Common myeloid progenitor, CD34-positive (primary cell): ENCODE data around the gene LRRC8D.

Experiments
- CTCF ChIA-PET: fragments of 350-600 bp; sonication (Branson Sonifier 250); formaldehyde crosslinking; loops from one replicate; lab custom pipeline; 2021; ENCODE audit warnings: antibody characterized with exemption; lab: Charles Lee
- POLR2A ChIA-PET: fragments of 350-600 bp; sonication (Branson Sonifier 250); formaldehyde crosslinking; loops from one replicate; lab custom pipeline; 2021; ENCODE audit warnings: antibody characterized with exemption; lab: Charles Lee
- DNase-seq, 3 donors: peaks; one replicate each; pipeline versions ENCODE4 v3.0.0 to v3.0.0-alpha.2; 2013
- H3K27ac ChIP-seq, 2 experiments: 1 replicate in 1 of 2; 2 replicates in 1 of 2; pipeline ENCODE4 v1.7.0; 2013; ENCODE audit warnings: inconsistent platforms in 2 of 2, low read length in 2 of 2, mild to moderate bottlenecking in 2 of 2, low read depth in 1 of 2, moderate library complexity in 1 of 2; ENCODE audit not compliant: severe bottlenecking in 2 of 2, insufficient read depth in 1 of 2, poor library complexity in 1 of 2
- H3K27me3 ChIP-seq, 5 experiments: replicated peaks in 2 of 5; 1 replicate in 3 of 5; 2 replicates in 2 of 5; pipeline versions ENCODE4 v1.6.1 to v1.7.0; 2013; ENCODE audit warnings: low read length in 4 of 5, mild to moderate bottlenecking in 2 of 5, moderate library complexity in 2 of 5, inconsistent platforms in 1 of 5; ENCODE audit not compliant: insufficient read depth in 5 of 5, control insufficient read depth in 4 of 5
- H3K36me3 ChIP-seq, 4 experiments: 1 replicate in 2 of 4; 2 replicates in 2 of 4; pipeline versions ENCODE4 v1.6.1 to v1.7.0; 2013; ENCODE audit warnings: low read length in 3 of 4, control low read depth in 1 of 4, mild to moderate bottlenecking in 1 of 4; ENCODE audit not compliant: control insufficient read depth in 4 of 4, insufficient read depth in 4 of 4
- H3K4me1 ChIP-seq, 4 experiments: 1 replicate in 3 of 4; 2 replicates in 1 of 4; pipeline versions ENCODE4 v1.6.1 to v1.7.1; 2013; ENCODE audit warnings: low read length in 3 of 4, mild to moderate bottlenecking in 3 of 4, control low read depth in 1 of 4, inconsistent platforms in 1 of 4, moderate library complexity in 1 of 4; ENCODE audit not compliant: control insufficient read depth in 4 of 4, insufficient read depth in 4 of 4; ENCODE audit errors: control extremely low read depth in 1 of 4
- H3K4me3 ChIP-seq, 7 experiments: 1 replicate in 4 of 7; 2 replicates in 3 of 7; pipeline versions ENCODE4 v1.5.1 to v1.7.0; 2013; ENCODE audit warnings: mild to moderate bottlenecking in 7 of 7, low read length in 6 of 7, moderate library complexity in 6 of 7, inconsistent platforms in 2 of 7, low read depth in 2 of 7, control low read depth in 1 of 7; ENCODE audit not compliant: insufficient read depth in 4 of 7, control insufficient read depth in 1 of 7; ENCODE audit errors: extremely low read depth in 1 of 7
- H3K9me3 ChIP-seq, 5 experiments: 1 replicate in 4 of 5; 2 replicates in 1 of 5; pipeline versions ENCODE4 v1.6.1 to v1.7.1; 2013; ENCODE audit warnings: low read length in 4 of 5, mild to moderate bottlenecking in 2 of 5, inconsistent platforms in 1 of 5, low read depth in 1 of 5, moderate library complexity in 1 of 5; ENCODE audit not compliant: control insufficient read depth in 4 of 5, insufficient read depth in 2 of 5; ENCODE audit errors: control extremely low read depth in 1 of 5
- WGBS: methylation state at CpG from one replicate; pipeline ENCODE4 v1.1.5; 2013; ENCODE audit not compliant: insufficient coverage; 5-methylcytosine and 5-hydroxymethylcytosine counted together

The LRRC8D gene

DNA sequence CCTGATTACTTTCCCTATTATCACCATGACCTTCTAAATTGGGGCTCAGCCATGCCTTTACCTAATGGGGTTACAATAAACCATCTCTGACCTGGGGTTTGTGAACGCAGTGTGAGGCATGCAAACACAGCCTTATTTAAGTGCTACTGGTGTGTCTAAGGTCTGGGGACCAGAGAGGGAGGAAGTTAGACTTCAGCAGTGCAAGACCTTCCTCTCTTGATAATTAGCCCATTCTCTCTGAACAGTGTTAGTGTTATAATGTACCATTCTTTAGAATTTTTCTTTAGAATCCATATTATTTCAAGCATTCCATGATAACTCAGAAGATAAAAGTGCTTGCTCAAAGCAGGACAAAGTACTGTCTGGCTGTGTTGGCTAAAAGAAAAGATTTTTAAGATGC lies 10.5 kb upstream of the LRRC8D start:
- ChIA-PET POLR2A (no interaction called here), CTCF (interaction anchor here (1.2 to 2.9 kb wide), 5 partner anchors 9 to 170 kb away, joined by 3 to 14 read pairs (median 7); partner anchors contain the start of gene LRRC8D)
- Histone ChIP-seq H3K27ac (no peak overlapping the region), H3K9me3 (no peaks in the 10 kb centered on the region), H3K27me3 (no peaks in the 10 kb centered on the region), H3K4me3 (no peak overlapping the region), H3K36me3 (no peaks in the 10 kb centered on the region), H3K4me1 (peaks cover 0 to 27% (median 6%) of the 10 kb centered on the region in 4 experiments)
- no CpG with 5 or more reads among the region's 1 CpG for WGBS
- no peak for DNase-seq

DNA sequence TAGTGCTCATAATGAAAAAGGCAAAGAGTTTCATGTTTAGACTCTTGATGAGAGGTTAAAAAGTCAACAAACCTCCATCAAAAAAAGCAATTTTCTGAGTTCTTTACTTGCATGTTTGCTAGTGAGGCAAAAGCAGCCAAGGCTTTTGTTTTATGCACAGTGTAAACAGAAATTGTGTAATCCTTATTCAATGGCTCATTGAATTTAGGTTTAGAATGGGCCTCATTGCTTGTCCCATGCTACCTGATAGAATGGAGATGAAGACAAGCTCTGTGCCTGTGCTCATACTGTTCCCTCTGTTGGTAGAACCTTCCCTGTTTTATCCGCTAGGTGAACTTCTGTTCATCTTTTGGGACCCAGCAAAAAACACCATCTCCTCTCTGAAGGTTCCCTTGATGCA lies 10.0 kb upstream of the LRRC8D start:
- 100% methylated on average over 1 of the region's 1 CpG for WGBS

DNA sequence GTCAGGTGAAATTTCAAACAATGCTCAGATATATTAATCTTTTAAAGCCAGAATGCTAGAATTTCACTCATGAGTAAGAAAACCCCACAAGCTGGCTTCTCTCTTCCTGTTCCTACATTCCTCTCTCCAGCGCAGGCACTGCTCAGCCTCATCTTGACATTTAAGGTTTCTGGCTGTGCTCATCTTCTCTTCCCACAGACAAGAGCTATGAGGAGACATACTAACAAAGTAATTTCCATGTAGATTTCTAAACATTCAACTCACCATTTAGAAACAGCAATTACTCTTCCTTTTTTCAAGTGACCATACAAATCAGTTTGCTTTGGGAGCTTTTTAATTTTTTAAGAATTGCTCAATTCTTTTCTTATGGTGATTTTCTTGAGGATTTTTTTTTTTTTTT lies 7.8 kb upstream of the LRRC8D start:
- no peak overlapping the region for H3K27ac ChIP-seq
- WGBS: 50% methylated on average over 1 of the region's 1 CpG
- H3K4me1 ChIP-seq: peaks cover 0 to 34% (median 9%) of the 10 kb centered on the region in 4 experiments
- no peaks in the 10 kb centered on the region for H3K36me3 ChIP-seq
- ChIA-PET POLR2A (no interaction called here), CTCF (interaction anchor here (1.0 to 3.0 kb wide), 6 partner anchors 9 to 176 kb away, joined by 3 to 8 read pairs (median 4); no protein-coding TSS in a partner anchor)
- no peaks in the 10 kb centered on the region for H3K9me3 ChIP-seq
- H3K27me3 ChIP-seq: no peaks in the 10 kb centered on the region
- no peak overlapping the region for H3K4me3 ChIP-seq
- DNase-seq: peak in 1 of 3 donors; percentile 16

More for the DNA sequence above, 10.0 kb upstream of the LRRC8D start:
- Histone ChIP-seq H3K4me3 (no peak overlapping the region), H3K36me3 (no peaks in the 10 kb centered on the region), H3K27me3 (no peaks in the 10 kb centered on the region), H3K4me1 (peaks cover 0 to 31% (median 9%) of the 10 kb centered on the region in 4 experiments), H3K9me3 (no peaks in the 10 kb centered on the region), H3K27ac (no peak overlapping the region)
- no peak for DNase-seq
- CTCF ChIA-PET: interaction anchor here (2.4 to 3.0 kb wide), 3 partner anchors 12 to 30 kb away, joined by 7 to 9 read pairs (median 8); no protein-coding TSS in a partner anchor
- POLR2A ChIA-PET: no interaction called here

GRCh38 chr1:89815040-89815439 lies 5.8 kb upstream of the LRRC8D start:
- CTCF ChIA-PET: interaction anchor here (0.9 to 1.3 kb wide), 2 partner anchors 34 to 94 kb away, joined by 3 read pairs; no protein-coding TSS in a partner anchor
- no peak overlapping the region for H3K27ac ChIP-seq
- H3K36me3 ChIP-seq: no peaks in the 10 kb centered on the region
- WGBS: no CpG with 5 or more reads among the region's 1 CpG
- POLR2A ChIA-PET: interaction anchor here (0.6 kb wide), 1 partner anchor 94 kb away, joined by 5 read pairs; no protein-coding TSS in a partner anchor
- no peak for DNase-seq
- peak overlapping the region in 1 of 7 experiments; percentile 66 for H3K4me3 ChIP-seq
- H3K4me1 ChIP-seq: peaks cover 4 to 36% (median 13%) of the 10 kb centered on the region in 4 experiments
- no peaks in the 10 kb centered on the region for H3K9me3 ChIP-seq
- no peaks in the 10 kb centered on the region for H3K27me3 ChIP-seq

DNA sequence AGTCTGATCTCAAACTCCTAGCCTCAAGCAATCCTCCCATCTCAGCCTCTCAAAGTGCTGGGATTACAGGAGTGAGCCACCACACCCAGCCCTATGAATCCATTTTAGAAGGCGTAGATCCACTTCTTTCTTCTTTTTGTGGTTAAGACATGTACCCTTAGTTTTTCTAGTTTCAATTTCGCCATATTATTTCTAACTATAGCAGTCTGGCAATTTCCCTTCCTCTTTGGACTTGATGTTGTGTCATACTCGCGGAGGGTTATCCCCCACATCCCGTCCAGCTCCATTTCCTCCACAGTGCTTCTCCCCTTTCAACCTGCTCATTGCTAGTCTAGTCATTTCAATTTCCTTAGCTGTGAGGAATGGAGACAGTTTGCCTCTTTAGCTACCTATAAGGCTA lies 5.2 kb upstream of the LRRC8D start:
- DNase-seq: peak; percentile 51 to 83 (median 82)
- Histone ChIP-seq H3K4me1 (peaks cover 10 to 39% (median 18%) of the 10 kb centered on the region in 4 experiments), H3K4me3 (peak overlapping the region in 2 of 7 experiments; percentile 56 to 66), H3K27me3 (no peaks in the 10 kb centered on the region), H3K9me3 (no peaks in the 10 kb centered on the region), H3K27ac (no peak overlapping the region), H3K36me3 (no peaks in the 10 kb centered on the region)
- WGBS: 14% methylated on average over 2 of the region's 5 CpGs
- POLR2A ChIA-PET: interaction anchor here (0.6 kb wide), 1 partner anchor 11 kb away, joined by 5 read pairs; no protein-coding TSS in a partner anchor
- CTCF ChIA-PET: interaction anchor here (1.3 kb wide), 1 partner anchor 93 kb away, joined by 3 read pairs; no protein-coding TSS in a partner anchor

DNA sequence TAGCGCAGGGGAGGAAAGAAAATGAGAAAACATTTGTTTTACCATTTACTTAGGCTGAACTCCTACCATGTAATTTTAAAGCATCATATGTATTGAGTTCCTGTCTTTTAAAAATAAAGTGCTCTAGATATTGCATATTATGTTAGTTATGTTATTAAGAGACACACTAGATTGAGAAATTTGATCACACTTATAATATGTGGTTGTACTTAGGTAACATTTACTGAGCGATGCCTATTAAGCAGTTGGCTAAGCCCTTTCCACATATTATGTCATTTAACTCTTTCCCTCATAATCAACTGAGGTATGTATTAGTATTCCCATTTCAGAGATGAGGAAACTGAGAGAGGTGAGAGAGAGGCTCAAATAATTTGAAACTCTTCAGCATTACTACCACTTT lies 4.5 kb upstream of the LRRC8D start:
- H3K4me1 ChIP-seq: peaks cover 10 to 39% (median 19%) of the 10 kb centered on the region in 4 experiments
- CTCF ChIA-PET: interaction anchor here (2.5 kb wide), 1 partner anchor 17 kb away, joined by 7 read pairs; no protein-coding TSS in a partner anchor
- H3K9me3 ChIP-seq: no peaks in the 10 kb centered on the region
- H3K36me3 ChIP-seq: no peaks in the 10 kb centered on the region
- H3K4me3 ChIP-seq: no peak overlapping the region
- no peak overlapping the region for H3K27ac ChIP-seq
- H3K27me3 ChIP-seq: no peaks in the 10 kb centered on the region
- no CpG with 5 or more reads among the region's 2 CpGs for WGBS
- no peak for DNase-seq
- POLR2A ChIA-PET: interaction anchor here (0.6 kb wide), 1 partner anchor 12 kb away, joined by 5 read pairs; no protein-coding TSS in a partner anchor
